Glutamatergic neuron (in vitro differentiated cells): Measurements from ENCODE around the gene FAM168A. TPM values are rescaled to one million over a fixed set of nuclear protein-coding genes. Genes with fewer than 3 reads are reported as not detected.
A peak's percentile ranks its signal among the peaks of the same experiment; 100 is the strongest.

Experiments used
- DNase-seq: peaks from one replicate; pipeline ENCODE4 v3.0.0; 2022
- H3K27ac Mint-ChIP-seq: one replicate; pipeline ENCODE4 v1.8.0; 2020; ENCODE audit warnings: mild to moderate bottlenecking, mixed read lengths, inconsistent platforms; ENCODE audit not compliant: unreplicated experiment
- H3K27me3 Mint-ChIP-seq: one replicate; pipeline ENCODE4 v1.8.0; 2020; ENCODE audit warnings: mild to moderate bottlenecking, moderate library complexity, mixed read lengths, inconsistent platforms; ENCODE audit not compliant: unreplicated experiment
- H3K36me3 Mint-ChIP-seq: one replicate; pipeline ENCODE4 v1.8.0; 2020; ENCODE audit warnings: mild to moderate bottlenecking, mixed read lengths, inconsistent platforms; ENCODE audit not compliant: unreplicated experiment
- H3K4me1 Mint-ChIP-seq: one replicate; pipeline ENCODE4 v1.8.0; 2020; ENCODE audit warnings: mild to moderate bottlenecking, low read depth, mixed read lengths, inconsistent platforms; ENCODE audit not compliant: unreplicated experiment
- H3K4me3 Mint-ChIP-seq: one replicate; pipeline ENCODE4 v1.8.0; 2020; ENCODE audit warnings: mild to moderate bottlenecking, mixed read lengths, inconsistent platforms; ENCODE audit not compliant: unreplicated experiment
- H3K9me3 Mint-ChIP-seq: one replicate; pipeline ENCODE4 v1.8.0; 2020; ENCODE audit warnings: mild to moderate bottlenecking, moderate library complexity, mixed read lengths, inconsistent platforms; ENCODE audit not compliant: unreplicated experiment
- CTCF ChIP-seq: fragments of 200-600 bp; sonication (generic); IDR thresholded peaks from one replicate; pipeline ENCODE4 v1.5.0; 2021; ENCODE audit not compliant: partially characterized antibody, unreplicated experiment
- total RNA-seq: library from RNA; stranded (reverse); fragmentation: NEBNext Ultra II Directional; extraction: Animal tissue kit (Norgen Biotek cat#: 25700); gene quantifications from one replicate; pipeline ENCODE4 v1.2.1, GENCODE V29; 2021; ENCODE audit not compliant: unreplicated experiment

FAM168A gene
- total RNA-seq, 1 donor from 2014 or later: 84.3 TPM

DNA sequence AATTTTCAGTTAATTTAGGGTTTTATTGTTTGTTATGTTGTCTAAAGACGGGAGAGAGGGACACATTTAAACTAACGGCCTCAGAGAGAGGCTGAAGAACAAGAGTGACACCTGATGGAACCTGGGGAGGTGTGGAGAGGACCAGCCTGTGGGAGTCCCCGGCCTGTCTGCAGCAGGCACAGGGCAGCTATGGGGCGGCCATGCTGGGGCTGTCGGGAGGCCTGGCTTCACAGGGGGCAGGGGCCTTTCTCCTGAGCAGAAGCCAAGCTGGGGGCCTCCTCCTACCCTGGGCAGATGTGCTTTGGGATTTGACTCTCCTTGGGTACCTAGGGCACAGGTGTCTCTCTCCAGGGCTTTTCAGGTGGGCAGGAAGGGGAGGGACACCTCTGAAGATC lies 199.8 kb downstream of the FAM168A start:
- peaks cover 2% of the 10 kb centered on the region for H3K9me3 Mint-ChIP-seq
- no peak overlapping the region for H3K27ac Mint-ChIP-seq
- DNase-seq: no peak
- H3K4me1 Mint-ChIP-seq: peaks cover 12% of the 10 kb centered on the region
- TF ChIP-seq CTCF: no peak
- H3K4me3 Mint-ChIP-seq: no peak overlapping the region
- peaks cover 8% of the 10 kb centered on the region for H3K27me3 Mint-ChIP-seq
- no peaks in the 10 kb centered on the region for H3K36me3 Mint-ChIP-seq

DNA sequence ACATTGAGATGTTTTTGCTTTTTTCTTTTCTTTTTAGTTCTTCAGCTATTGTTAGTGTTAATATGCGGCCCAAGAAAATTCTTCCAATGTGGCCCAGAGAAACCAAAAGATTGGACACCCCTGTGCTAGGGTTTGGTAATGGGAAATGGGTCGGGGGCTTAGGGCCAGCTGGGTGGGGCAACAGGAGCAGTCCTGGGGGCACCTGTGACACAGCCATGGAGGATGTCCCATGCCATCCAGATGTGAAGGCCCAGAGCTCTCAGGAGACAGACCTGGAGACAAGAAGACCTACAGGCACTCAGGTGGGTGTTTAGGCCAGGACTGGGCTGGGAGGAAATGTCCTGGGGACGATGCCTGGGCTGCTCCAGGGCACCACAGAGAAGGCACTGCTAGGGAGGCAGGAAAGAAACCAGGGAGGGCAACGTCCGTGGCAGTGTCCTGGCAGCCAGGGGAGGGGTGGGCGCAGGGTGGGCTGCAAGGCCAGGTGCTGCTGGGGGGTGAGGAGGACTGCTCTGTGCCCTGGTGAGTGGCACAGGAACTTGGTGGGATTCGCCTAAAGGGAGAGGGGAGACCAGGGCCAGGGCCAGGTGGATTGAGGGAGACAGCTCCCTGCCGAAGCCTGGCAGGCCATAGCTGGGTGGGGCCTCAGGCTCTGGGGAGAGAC lies 200.3 kb downstream of the FAM168A start:
- Mint-ChIP-seq H3K36me3 (no peaks in the 10 kb centered on the region), H3K4me3 (no peak overlapping the region), H3K9me3 (peaks cover 1% of the 10 kb centered on the region), H3K27ac (no peak overlapping the region), H3K4me1 (peaks cover 12% of the 10 kb centered on the region), H3K27me3 (peaks cover 6% of the 10 kb centered on the region)
- DNase-seq: no peak
- no peak for TF ChIP-seq CTCF

- no peak for TF ChIP-seq CTCF
- DNase-seq: no peak
- Mint-ChIP-seq H3K36me3 (no peaks in the 10 kb centered on the region), H3K4me3 (no peak overlapping the region), H3K27me3 (peaks cover 6% of the 10 kb centered on the region), H3K27ac (no peak overlapping the region), H3K9me3 (peaks cover 1% of the 10 kb centered on the region), H3K4me1 (peaks cover 12% of the 10 kb centered on the region)
Observed at GRCh38 chr11:73396985-73397384, 200.9 kb downstream of the FAM168A start.

GRCh38 chr11:73396251-73396930 lies 201.5 kb downstream of the FAM168A start:
- TF ChIP-seq CTCF: no peak
- Mint-ChIP-seq H3K4me3 (no peak overlapping the region), H3K9me3 (peaks cover 1% of the 10 kb centered on the region), H3K27me3 (peaks cover 8% of the 10 kb centered on the region), H3K27ac (peak overlapping the region; percentile 17), H3K4me1 (peaks cover 12% of the 10 kb centered on the region), H3K36me3 (no peaks in the 10 kb centered on the region)
- no peak for DNase-seq
